VCaP (cell line): ENCODE results near the gene MYO7A.
A peak's percentile ranks its signal among the peaks of the same experiment; 100 is the strongest.

Source experiments
- H3K27ac ChIP-seq: fragments of 450-650 bp; 2 replicates; pipeline ENCODE4 v1.5.1; 2017
- CTCF ChIP-seq: fragments of 450-650 bp; conservative IDR thresholded peaks from 2 replicates; pipeline ENCODE4 v1.5.1; 2017; ENCODE audit warnings: mild to moderate bottlenecking, moderate library complexity

Gene MYO7A

DNA sequence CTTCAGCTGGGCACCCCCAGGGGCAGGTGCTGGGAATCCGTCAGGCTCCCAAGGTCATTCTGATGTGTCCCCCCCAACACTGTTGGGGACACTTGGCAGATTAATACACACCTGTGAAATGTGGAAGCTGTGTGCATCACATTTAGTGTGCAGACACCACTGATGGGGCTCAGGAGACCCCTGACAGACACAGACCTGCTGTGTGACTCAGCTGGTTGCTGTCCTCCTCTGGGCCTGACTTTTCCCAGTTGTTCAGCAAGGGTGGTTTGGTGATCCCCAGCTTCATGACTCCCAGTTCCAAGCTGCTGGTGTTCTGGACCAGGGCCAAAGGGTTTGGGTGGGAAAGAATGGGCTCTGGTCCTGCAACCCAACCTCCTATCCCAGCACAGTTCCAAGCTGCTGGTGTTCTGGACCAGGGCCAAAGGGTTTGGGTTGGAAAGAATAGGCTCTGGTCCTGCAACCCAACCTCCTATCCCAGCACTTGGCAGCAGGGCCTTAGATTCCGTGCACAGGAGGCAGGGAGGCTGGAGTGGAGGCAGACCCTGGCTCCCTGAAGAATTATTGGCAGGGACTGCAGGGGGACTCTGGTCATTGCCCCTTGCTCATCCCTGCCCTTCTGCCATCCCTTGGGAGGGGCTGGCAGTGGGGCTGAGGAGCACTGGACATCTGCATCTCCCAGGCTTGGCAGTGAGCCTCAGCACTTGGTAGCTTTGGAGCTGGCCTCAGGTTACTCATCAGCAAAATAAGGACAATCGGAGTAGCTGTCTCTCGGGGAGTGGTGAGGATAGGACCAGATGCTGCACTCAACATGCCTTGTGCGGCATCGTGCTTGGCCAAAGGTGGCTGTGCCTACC, 33.8 kb upstream of the MYO7A start:
- TF ChIP-seq CTCF: no peak

GRCh38 chr11:77094841-77095365, 33.1 kb upstream of the MYO7A start:
- H3K27ac ChIP-seq: no peak overlapping the region
- no peak for TF ChIP-seq CTCF

More for the DNA sequence above, 33.8 kb upstream of the MYO7A start:
- no peak overlapping the region for H3K27ac ChIP-seq

DNA sequence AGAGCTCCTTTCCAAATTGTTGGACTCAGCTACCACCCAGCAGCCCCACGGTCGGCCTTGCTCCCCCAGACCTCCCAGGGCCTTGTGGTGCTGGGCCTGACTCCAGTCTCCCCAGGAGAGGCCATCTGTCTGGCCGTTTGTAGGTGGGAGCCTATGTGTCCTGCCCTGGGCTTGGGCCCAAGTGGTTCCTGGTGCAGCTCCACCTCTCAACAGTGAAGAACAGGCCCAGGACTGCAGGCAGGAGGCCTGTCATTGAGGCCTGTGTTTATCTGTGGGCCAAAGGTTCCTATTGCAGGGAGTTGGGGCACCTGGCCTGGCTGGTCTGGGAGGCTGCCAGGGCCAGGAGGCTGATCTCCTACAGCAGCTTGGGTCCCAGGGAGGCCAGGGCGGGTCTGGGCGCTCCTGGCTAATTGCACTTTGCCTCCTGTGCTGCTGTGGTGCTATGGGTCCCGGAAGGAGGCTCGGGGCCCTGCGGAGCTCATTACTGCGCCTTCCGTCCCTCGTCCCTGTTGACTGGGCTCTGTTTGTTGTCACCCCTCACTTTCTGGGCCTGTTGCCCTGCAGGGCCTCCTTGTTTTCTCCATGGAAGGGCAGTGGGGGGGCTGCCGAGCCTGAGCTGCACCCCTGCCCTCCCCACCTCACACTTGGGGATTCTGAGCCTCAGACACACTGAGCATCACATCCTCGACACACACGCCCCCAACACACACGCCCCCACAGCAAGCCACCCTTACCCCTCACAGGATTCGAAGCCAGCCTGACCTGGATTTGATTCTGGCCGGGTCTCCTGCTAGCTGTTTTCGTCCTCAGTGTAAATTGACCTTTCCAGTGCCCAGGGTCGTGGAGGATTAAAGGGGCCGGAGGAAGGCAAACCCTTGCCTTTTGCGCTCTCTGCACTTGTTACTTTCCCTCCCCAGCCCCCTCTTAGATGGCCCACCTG, 32.2 kb upstream of the MYO7A start:
- peak overlapping the region; percentile 51 for H3K27ac ChIP-seq
- no peak for TF ChIP-seq CTCF

DNA sequence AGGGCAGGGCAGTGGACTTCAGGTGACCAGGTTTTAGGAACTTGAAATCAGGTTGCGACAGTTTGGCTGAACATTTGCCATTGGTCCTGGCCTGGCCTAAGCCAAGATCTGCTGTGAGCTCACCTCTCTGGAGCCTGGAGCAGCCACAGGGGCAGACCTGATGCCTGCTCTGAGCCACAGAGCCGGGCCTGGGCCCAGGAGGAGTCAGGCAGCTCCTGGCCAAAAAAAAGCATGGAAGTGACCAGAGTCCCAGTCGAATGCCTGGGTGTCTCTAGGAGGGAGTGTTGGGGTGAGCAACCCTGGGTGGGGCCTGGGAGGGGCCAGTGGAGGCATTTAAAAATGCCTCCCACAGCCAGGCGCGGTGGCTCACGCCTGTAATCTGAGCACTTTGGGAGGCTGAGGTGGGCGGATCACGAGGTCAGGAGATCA, 31.4 kb upstream of the MYO7A start:
- H3K27ac ChIP-seq: peak overlapping the region; percentile 51
- TF ChIP-seq CTCF: no peak

DNA sequence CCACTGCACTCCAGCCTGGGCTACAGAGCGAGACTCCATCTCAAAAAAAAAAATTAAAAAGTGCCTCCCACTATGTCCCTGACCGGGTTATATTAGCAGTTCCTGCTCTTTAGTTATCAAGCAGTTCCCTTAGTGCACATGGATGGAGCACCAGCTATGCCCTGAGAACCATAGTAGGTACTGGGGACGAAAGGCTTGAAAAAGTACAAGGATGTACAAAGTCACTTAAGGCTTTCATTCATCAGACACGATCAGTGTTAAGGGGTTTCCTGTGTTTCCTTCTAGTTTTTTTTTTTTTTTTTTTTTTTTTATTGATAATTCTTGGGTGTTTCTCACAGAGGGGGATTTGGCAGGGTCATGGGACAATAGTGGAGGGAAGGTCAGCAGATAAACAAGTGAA, 30.9 kb upstream of the MYO7A start:
- H3K27ac ChIP-seq: peak overlapping the region; percentile 51

- no peak overlapping the region for H3K27ac ChIP-seq
- TF ChIP-seq CTCF: no peak
These were observed 27.6 kb upstream of the MYO7A start for GRCh38 chr11:77100166-77101042.

DNA sequence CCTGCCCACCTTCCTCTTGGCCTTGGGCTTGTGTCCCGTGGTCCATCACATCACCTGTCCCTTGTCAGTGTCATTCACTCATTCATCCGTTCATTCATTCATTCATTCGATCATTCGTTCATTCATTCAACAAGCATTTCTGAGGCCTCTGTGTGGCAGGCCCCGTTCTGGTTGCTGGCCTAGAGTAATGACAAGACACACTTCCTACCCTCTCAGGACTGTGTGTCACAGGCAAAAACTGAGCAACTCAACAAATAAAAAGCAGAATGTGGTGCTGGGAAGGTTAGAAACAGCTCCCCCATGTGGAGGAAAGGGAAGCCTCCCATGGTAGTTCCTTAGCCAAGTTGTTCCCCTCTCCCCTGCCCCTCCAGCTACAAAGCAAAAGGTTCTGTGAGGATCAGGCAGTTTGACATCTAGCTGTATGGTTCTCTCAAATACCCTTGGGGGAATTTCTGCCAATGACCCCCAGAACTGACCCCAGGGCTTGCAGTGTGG, 27.0 kb upstream of the MYO7A start:
- peak; percentile 67 for TF ChIP-seq CTCF
- no peak overlapping the region for H3K27ac ChIP-seq
